Activated T-helper 1 cell treated with anti-CD3 and anti-CD28 coated beads, Interleukin-2, amount 50 U/mL, for 16 hours (primary cell): ENCODE results near the gene TRMU.

Experiments used
- DNase-seq, 2 donors: peaks; one replicate each; pipeline ENCODE4 v3.0.0-alpha.2; 2020; ENCODE audit warnings: low read depth in 1 of 2, low spot score in 1 of 2

Gene TRMU

GRCh38 chr22:46336119-46337078 lies 885 bp downstream of the TRMU start:
- no peak for DNase-seq

DNA sequence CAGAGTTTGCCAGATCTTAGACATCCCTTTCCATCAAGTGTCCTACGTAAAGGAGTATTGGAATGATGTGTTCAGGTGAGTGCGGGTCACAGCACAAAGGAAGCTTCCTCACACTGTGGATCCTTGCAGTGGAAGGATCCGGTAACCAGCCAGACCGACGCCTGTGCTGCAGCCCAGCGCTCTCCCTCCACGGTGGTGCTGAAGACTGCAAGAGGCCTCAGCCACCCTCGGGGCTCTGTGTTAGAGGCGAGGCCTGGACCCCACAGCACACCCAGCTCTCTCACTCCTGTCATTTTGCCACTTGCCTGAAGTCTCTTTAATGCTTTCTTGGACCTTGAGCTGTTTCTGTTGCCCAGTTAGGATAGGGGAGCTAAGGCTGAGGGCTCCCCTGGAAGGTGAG lies 2.4 kb downstream of the TRMU start:
- DNase-seq = no peak

- no peak for DNase-seq
Observed at GRCh38 chr22:46338636-46339035, 3.1 kb downstream of the TRMU start.

DNA sequence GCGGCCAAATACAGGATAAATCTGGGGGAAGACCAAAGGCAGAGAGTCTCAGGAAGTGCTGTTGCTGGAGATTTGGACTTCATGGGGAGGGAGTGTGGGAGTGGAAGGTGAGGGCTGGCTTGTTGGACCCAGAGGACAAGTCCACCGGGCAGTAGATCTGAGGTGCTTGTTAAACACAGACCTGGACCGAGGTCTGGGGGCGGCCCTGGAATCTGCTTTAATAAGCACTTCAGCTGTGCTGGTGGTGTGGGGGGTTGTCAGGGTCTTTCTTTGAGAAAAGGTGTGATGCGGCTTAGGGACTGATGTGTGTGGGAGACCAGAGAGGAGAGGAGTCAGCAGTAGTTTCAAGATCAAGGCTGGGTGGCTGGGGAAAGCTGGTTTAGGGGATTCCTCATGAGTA lies 4.4 kb downstream of the TRMU start:
- no peak for DNase-seq

DNA sequence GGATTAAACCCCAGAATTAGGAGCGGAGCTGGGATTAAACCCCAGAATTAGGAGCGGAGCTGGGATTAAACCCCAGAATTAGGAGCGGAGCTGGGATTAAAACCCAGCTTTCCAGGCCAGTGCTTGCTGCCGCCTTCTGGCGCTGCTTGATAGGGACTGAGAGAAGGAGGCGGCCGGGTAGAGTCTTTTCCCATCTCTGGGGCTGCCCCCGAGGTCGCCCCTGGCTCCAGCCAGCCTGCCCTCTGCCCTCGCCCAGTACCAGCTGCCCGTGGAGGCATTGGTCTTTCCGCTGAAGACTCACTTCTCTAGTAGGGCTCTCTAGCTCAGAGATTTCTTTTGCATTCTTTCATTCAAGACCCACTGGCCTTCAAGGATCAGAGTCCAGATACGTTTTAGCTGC lies 5.2 kb downstream of the TRMU start:
- DNase-seq = no peak

GRCh38 chr22:46346680-46347405 lies 11.3 kb downstream of the TRMU start:
- no peak for DNase-seq

- DNase-seq = no peak
Observed at GRCh38 chr22:46347646-46348045, 12.1 kb downstream of the TRMU start.

GRCh38 chr22:46348099-46348695 lies 12.7 kb downstream of the TRMU start:
- DNase-seq = no peak

- no peak for DNase-seq
Observed at GRCh38 chr22:46349238-46349637, 13.7 kb downstream of the TRMU start.

DNA sequence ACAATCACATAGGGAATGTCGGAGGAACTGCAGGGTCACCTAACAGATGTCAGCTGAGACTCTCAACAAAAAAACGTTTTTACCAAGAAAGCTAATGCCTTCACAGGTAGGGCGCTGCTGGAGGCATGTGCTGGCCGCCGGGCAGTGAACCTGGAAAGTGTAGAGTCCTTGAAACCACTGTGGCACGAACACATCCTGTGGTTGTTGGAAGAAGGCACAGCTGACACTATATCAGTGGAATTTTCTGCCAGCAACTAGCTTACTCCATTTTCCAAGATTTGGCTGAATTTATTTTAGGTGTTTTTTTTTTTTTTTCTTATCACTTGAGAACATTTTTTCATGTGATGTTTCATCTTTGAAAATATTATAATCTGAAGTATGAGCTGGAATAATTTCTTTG lies 14.2 kb downstream of the TRMU start:
- no peak for DNase-seq

- DNase-seq = no peak
Observed at GRCh38 chr22:46350121-46350520, 14.6 kb downstream of the TRMU start.

DNA sequence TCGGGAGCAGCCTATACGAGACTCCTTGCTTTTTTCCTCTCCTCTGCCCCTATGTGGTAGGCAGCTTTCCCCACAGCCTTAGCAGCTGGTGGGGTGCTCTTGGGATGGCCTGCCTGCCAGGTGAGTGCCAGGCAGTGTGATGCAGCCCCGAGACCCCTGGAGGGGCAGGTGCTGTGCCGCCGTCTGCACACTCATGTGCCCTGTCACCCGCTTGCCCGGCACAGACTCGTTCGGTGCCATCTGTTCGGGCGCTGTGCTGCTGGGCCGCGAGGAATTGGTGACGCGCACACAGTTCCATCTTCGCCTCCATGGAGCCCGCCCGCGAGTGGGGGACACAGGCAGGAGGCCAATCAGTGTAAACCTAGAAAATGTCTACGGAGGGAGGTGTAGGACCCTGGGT lies 15.1 kb downstream of the TRMU start:
- no peak for DNase-seq

DNA sequence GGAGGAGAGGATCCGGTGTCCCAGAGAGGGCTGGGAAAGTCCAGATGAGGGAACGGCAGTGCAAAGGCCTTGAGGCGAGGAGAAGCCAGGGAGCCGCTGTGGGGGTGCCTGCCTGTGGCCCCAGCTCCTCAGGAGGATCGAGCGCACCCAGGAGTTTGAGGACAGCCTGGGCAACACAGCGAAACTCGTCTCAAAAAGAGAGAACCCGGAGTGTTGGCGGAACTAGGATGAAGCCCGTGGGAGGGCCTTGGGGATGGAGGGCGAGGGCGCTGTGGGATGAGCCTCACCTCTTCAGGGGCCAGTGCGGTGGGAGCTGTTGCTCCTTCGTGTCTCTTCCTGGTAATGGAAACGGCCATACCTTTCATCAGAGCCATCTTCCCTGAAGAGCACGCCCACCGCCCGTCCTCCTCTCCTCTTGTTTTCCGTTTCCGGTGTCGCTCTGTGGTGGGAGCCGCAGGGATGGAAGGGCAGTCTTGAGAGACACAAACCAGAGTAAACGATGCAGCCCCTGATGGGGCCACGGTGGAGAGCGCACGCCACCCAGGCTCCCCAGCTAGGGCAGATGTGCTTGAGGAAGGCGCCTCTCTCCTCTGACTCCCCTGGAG lies 15.7 kb downstream of the TRMU start:
- no peak for DNase-seq

- no peak for DNase-seq
Observed at GRCh38 chr22:46351767-46352166, 16.3 kb downstream of the TRMU start.

- DNase-seq = no peak
Observed at GRCh38 chr22:46352276-46352675, 16.8 kb downstream of the TRMU start.

- DNase-seq = no peak
Observed at GRCh38 chr22:46352691-46353386, 17.3 kb downstream of the TRMU start.

GRCh38 chr22:46353483-46354105 lies 18.1 kb downstream of the TRMU start:
- DNase-seq = no peak

DNA sequence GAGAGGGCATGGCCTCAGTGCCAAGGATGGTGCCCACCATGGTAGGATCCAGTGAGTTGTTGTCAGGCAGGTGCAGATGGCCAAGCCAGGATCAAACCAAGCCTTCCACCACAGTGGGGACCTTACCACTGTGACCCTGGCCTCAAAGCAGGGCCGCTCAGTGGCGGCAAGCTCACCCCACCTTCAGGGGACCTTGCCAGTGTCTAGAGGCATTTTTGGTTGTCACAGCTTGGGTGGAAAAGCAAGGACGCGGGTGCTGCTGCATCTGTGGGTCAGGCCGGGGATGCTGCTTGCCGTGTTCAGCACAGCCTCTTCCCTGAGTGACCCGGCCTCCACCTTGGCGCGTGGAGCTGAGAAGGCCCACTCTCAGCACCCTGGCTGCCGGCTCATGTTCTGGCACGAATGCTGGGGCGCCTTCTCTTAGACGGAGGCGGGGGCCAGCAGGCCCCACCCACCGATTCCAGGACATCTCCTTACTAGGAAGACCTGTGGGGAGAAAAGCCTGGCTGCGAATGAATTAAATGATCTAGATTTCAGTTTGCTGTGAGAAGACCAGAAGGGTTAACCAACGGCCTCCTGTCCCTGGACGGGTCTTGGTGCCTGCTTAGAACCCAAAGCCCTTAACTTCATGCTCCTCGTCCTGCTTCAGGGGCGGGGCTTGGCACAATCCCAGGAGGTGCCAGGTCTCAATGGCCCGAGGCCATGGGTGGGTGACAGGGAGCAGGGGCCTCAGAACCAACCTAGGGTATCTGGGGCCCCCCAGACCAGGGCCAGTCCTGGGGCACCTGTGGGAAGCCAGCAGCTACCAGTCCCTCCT lies 18.9 kb downstream of the TRMU start:
- no peak for DNase-seq

- no peak for DNase-seq
Observed at GRCh38 chr22:46354993-46355305, 19.4 kb downstream of the TRMU start.
